ENCODE results near the gene TUBGCP6.

TUBGCP6 gene

GRCh38 chr22:50182176-50183081 lies 62.4 kb downstream of the TUBGCP6 start:
- no peaks in the 10 kb centered on the region for H3K27me3 ChIP-seq
- no peaks in the 10 kb centered on the region; the same call in 1 of the 2 replicates for H3K36me3 ChIP-seq
- H3K4me1 ChIP-seq, result peaks cover 3% of the 10 kb centered on the region; the same call in 1 of the 2 replicates
- no peak for DNase-seq
- H3K9me3 ChIP-seq, result no peaks in the 10 kb centered on the region
- H3K4me3 ChIP-seq (ENCODE audit: low read depth, low read length), result no peak overlapping the region
- TF ChIP-seq, protein P1, sequence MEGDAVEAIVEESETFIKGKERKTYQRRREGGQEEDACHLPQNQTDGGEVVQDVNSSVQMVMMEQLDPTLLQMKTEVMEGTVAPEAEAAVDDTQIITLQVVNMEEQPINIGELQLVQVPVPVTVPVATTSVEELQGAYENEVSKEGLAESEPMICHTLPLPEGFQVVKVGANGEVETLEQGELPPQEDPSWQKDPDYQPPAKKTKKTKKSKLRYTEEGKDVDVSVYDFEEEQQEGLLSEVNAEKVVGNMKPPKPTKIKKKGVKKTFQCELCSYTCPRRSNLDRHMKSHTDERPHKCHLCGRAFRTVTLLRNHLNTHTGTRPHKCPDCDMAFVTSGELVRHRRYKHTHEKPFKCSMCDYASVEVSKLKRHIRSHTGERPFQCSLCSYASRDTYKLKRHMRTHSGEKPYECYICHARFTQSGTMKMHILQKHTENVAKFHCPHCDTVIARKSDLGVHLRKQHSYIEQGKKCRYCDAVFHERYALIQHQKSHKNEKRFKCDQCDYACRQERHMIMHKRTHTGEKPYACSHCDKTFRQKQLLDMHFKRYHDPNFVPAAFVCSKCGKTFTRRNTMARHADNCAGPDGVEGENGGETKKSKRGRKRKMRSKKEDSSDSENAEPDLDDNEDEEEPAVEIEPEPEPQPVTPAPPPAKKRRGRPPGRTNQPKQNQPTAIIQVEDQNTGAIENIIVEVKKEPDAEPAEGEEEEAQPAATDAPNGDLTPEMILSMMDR (IDR thresholded peaks at IDR 0.05; ENCODE audit: low read depth, low read length), result no peak

GRCh38 chr22:50180727-50181521 lies 63.9 kb downstream of the TUBGCP6 start:
- no peak for DNase-seq
- no peaks in the 10 kb centered on the region for H3K9me3 ChIP-seq
- no peak overlapping the region for H3K4me3 ChIP-seq (ENCODE audit: low read depth, low read length)
- no peaks in the 10 kb centered on the region for H3K27me3 ChIP-seq
- no peaks in the 10 kb centered on the region for H3K4me1 ChIP-seq
- H3K36me3 ChIP-seq, result no peaks in the 10 kb centered on the region
- TF ChIP-seq, protein P1 (IDR thresholded peaks at IDR 0.05; ENCODE audit: low read depth, low read length), result no peak

DNA sequence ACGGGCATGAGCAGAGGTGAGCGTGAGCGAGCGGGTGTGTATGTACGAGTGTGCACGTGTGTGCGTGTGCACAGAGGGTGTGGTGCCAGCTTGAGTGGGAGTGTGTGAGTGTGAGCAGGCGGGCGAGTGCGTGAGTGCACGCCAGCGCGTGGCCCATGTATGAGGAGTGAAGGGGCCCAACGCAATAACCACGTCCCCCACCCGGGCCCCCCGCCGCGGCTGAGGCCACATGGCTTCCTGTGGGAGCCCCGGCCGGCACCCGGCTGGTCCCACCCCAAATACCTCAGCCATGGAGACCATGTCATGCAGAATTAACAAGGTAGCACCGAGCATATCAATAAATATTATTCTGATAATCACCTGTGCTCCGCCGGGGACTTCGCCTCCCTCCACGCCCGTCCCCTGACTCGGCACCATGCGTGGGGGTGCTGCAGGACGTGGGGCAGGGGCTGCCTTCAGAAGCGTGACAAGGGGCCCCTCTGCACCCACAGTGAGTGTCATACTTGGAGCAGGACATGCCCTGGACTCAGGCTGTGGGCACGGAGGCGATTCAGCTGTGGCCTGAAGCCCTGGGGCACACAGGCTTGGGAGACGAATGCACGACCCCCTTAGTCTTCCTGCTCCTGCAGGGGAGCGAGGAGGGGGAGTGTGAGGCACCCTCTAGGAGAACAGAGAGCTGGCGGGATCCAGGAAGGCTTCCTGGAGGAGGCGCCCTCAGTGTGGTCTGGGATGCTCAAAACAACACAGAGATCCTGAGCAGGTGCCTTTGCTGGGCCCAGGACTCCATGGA lies 64.7 kb downstream of the TUBGCP6 start:
- Histone ChIP-seq H3K36me3 (no peaks in the 10 kb centered on the region), H3K27me3 (no peaks in the 10 kb centered on the region), H3K4me1 (no peaks in the 10 kb centered on the region), H3K9me3 (no peaks in the 10 kb centered on the region), H3K4me3 (ENCODE audit: low read depth, low read length) (no peak overlapping the region)
- DNase-seq, result no peak
- TF ChIP-seq, protein P1 (IDR thresholded peaks at IDR 0.05; ENCODE audit: low read depth, low read length), result no peak

DNA sequence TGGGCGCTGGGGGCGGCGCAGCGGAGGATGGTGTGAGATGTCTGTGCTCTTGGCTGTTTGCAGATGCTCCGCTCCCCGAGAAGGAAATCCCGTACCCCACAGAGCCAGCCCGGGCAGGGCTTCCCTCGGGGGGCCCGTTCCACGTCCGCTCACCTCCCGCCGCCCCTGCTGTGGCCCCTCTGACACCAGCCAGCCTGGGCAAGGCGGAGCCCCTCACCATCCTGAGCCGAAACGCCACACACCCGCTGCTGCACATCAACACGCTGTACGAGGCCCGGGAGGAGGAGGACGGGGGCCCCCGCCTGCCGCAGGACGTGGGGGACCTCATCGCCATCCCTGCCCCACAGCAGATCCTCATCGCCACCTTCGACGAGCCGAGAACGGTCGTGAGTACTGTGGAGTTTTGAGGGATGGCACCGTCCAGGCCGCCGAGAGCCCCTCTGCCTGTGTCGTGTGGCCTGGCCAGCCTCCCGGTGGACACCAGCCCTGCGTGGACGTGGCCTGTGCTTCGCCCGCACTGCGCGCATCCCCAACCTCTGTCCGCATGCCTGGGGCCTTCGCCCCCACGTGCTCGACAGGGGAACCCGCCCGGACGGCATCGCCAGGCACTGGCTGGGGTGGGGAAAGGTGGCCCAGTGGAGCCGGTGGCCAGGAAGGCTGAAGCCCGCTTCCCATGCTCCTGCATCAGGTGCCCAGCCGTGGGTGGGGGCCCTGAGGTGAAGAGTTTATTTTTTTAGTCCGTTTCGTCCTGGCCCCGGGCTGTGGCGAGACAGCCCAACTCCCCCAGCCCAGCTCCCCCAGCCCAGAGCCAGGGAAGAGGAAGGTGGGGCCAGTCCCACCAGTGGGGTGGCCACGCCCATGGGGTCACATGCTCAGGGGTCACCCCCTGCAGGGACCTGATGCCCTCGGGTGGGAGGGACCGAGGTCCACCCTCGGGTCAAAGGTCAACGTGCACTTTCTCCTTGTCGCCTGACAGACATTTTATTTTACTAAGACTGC lies 65.7 kb downstream of the TUBGCP6 start:
- H3K36me3 ChIP-seq, result no peaks in the 10 kb centered on the region
- TF ChIP-seq, protein P1 (IDR thresholded peaks at IDR 0.05; ENCODE audit: low read depth, low read length), result no peak
- no peaks in the 10 kb centered on the region for H3K27me3 ChIP-seq
- H3K4me3 ChIP-seq (ENCODE audit: low read depth, low read length), result no peak overlapping the region
- DNase-seq, result no peak
- no peaks in the 10 kb centered on the region for H3K4me1 ChIP-seq
- H3K9me3 ChIP-seq, result no peaks in the 10 kb centered on the region

GRCh38 chr22:50178471-50178864 lies 66.4 kb downstream of the TUBGCP6 start:
- no peaks in the 10 kb centered on the region; the same call in 1 of the 2 replicates for H3K9me3 ChIP-seq
- TF ChIP-seq, protein P1 (IDR thresholded peaks at IDR 0.05; ENCODE audit: low read depth, low read length), result no peak
- H3K4me3 ChIP-seq (ENCODE audit: low read depth, low read length), result no peak overlapping the region
- no peaks in the 10 kb centered on the region for H3K36me3 ChIP-seq
- no peak for DNase-seq
- H3K4me1 ChIP-seq, result no peaks in the 10 kb centered on the region
- H3K27me3 ChIP-seq, result no peaks in the 10 kb centered on the region

Data from BE2C (cell line).